Left ventricle myocardium superior (tissue), 1 donor: ENCODE results near the gene PAX7. TPM values are rescaled to one million over a fixed set of nuclear protein-coding genes. Genes with fewer than 3 reads are reported as not detected.
"Not testable (repeated sequence)": the region's sequence is repeated elsewhere in the genome, so short reads cannot be mapped to it uniquely, and the experiment has no call there.

ENCODE experiments used
- ATAC-seq: fragments of 200-7000 bp; cut with Tn5 transposase; one replicate; pipeline ENCODE4 v1.9.1; 2020; ENCODE audit warnings: mild to moderate bottlenecking, moderate library complexity
- DNase-seq: peaks from one replicate; pipeline ENCODE4 v3.0.0-alpha.2; 2020
- intact Hi-C: fragments of 100-400 bp; cut with micrococcal nuclease; formaldehyde crosslinking; loops from one replicate; pipeline ENCODE4 v1.11.0; 2022
- long read RNA-seq: library from polyadenylated mRNA; unstranded; transcript quantifications from one replicate; pipeline ENCODE4 v2.0.0, GENCODE V29; 2021
- total RNA-seq: library from RNA; stranded (reverse); fragmentation: NEBNext Ultra II Directional; extraction: Animal tissue kit (Norgen Biotek cat#: 25700); gene quantifications from one replicate; pipeline ENCODE4 v1.2.1, GENCODE V29; 2021
- donor health status: DM: no; HTN: yes; CAD: no; lungs with severe emphysema.

The PAX7 gene
- total RNA-seq: not detected
- long read RNA-seq: 0 reads

DNA sequence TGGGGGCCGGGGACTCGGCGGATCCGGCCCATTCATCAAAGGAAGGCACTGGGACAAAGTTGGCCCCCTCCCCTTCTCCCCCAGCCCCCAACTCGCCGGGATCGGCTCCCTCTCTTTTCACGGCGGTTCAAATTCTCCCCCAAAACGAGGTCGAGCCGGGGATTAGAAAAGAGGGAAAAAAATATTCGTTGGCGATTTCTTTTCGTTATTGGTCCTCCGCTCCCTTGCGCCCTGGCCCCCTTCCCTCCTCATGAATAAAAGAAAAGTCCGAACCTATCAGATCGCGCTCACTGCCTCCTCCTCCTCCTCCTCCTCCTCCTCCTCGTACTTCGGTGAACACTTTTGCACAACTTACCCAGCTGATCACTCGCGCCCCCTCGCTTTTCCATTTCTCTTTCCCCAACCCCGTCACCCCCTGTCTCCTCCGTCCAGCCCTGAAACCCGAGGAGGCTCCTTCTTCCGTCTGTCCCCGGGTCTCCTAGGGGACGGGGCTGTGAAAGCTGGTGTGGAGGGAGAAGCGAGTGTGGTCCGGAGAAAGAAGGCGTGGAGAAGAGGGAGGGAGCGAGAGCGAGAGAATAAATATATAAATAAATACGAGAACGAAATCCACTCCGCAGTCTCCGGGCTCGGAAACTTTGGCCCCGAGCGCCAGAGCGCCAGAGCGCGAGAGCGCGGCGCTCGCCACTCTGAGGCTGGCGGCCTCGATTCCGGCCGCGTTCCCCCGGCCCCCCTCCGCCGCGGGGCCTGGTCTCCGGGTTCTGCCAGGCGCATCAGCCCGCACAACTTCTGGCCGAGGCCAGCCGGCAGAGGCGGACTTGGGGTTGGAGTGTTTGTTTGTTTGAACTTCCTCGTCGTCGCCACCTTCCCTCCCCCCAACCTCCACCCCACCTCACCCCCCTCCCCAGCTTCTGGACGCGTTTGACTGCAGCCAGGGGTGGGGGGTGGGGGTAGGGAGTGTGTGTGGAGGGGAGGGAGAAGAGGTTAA, at the start of gene PAX7:
PAX7 (plus strand) TSS at position 336 of the 985 bp plus-strand sequence. CDS start 758 bp downstream, outside the sequence.
- DNase-seq (no peak), ATAC-seq (no peak)
- intact Hi-C loops: no loop called here

DNA sequence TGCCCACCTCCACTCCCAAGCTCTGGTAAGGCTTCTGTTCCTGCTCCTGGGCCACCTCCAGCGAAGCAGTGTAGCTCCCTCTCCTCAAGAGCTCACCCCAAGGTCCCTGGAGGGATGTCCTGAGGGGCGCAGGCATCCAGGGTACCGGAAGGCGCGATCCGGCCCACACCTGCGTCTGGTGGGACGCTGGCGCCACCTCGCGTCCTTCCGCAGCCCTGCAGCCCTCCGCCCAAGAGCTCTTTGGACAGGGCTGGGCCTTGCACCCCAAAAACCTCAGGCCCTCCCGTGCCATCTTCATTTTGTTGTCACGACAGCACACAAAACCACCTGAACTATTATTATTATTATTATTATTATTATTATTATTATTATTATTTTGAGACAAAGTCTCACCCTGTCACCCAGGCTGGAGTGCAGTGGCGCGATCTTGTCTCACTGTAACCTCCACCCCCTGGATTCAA, 49.2 kb upstream of the PAX7 start:
- DNase-seq (peak; percentile 49), ATAC-seq (peak; percentile 20)
- intact Hi-C loops: no loop called here

DNA sequence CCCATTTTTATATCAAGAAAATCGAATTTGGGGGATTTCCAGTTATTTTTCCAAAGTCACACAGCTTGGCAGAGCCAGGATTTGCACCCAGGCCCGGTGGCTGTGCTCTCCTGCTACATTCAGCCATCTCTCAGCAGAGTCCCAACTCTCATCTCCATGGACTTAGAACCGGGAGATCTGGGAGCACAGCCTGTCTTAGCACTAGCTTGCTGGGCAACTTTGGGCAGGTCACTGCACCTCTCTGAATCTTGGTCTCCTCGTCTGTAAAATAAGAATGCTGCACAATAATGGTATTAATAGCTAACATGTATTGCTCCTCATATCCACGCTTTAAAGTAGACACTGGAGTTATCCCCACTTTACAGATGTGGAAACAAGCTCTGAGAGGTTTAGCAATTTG, 47.8 kb upstream of the PAX7 start:
- intact Hi-C loops: no loop called here

DNA sequence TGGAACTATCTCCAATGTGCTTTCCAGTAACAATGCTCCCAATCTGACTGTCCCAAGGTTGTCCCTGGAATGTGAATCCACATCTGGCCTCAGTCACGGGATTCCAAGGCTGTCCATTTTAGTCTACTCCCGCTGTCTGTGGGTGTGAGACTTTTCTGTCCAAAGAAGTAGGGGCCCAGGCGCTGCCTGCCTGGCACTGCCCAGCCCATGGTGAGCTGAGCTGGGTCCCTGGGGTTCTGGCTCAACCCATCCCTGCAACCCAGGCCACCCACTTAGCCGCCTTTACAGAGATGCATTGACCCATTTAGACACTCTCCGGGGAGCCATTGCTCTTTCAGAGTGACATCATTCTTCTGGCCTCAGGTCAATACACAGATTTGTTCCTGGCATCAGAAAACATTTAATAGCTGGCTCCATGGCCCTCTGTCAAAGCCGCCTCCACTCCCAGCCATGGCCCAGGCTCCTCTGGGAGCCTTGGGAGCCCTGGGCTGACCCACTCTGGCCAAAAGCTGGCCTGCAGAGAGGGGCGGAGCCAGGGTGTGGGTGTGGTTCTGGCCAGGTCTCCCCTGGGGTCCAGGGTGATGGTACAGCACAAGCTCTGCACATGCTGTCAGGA, 47.2 kb upstream of the PAX7 start:
- ATAC-seq (peak; percentile 90), DNase-seq (peak; percentile 69)
- intact Hi-C loops: no loop called here

More for the DNA sequence above, 47.8 kb upstream of the PAX7 start:
- no peak for ATAC-seq
- DNase-seq: no peak

DNA sequence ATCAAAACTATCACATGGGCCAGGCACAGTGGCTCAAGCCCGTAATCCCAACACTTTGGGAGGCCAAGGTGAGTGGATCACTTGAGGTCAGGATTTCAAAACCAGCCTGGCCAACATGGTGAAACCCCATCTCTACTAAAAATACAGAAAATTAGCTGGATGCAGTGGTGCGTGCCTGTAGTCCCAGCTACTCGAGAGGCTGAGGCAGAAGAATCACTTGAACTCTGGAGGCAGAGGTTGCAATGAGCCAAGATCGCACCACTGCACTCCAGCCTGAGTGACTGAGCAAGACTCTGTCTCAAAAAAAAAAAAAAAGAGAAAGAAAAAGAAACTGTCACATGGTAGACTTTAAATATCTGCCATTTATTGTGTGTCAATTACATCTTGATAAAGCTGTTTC, 44.6 kb upstream of the PAX7 start:
- ATAC-seq, intact Hi-C loops, DNase-seq: not testable (repeated sequence)

DNA sequence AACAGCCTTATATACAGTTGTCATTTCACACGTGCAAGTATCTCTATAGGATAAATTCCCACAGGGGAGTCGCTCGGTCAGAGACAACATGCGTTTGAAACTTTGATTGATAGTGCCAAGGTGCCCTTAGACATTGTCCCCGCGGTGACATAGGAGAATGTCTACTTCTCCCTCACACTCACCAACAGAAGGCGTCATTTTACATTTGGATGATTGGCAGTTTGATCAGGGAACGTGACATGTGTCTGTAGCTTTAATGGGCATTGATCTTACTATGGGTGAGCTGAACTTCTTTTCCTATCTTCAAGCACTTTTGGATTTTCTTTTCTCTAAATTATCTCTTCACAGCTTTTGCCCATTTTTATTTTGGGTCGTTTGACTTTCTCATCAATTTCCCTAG, 42.6 kb upstream of the PAX7 start:
- DNase-seq: no peak
- ATAC-seq: no peak
- intact Hi-C loops: no loop called here

DNA sequence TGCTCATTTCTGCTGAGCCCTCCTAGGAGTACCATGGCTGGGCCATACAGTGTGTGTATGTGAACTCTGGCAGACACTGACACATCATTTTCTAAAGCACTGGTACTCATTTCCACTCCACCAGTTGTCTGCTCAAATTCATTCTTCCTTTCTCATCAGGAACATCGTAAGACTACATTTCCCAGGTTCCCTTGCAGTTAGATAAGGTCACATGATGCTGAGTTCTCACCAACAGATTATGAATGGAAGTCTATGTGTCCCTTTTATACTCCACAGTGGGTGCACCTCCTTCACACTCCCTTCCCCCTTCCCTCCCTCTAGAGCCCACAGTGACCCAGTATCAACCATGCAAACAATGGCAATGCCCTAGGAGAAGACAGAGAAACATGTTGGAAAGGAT, 38.3 kb upstream of the PAX7 start:
- intact Hi-C loops: loop anchor here (10.0 kb wide), 1 partner anchor 232 kb away; no protein-coding TSS in a partner anchor
- no peak for ATAC-seq

GRCh38 chr1:18597160-18598042, 33.2 kb upstream of the PAX7 start:
- peak; percentile 84 for ATAC-seq
- DNase-seq: peak; percentile 71
- intact Hi-C loops: loop anchor here (10.0 kb wide), 1 partner anchor 227 kb away; no protein-coding TSS in a partner anchor

More for the DNA sequence above, 38.3 kb upstream of the PAX7 start:
- DNase-seq: no peak

- ATAC-seq: peak; percentile 42
- intact Hi-C loops: loop anchor here (10.0 kb wide), 1 partner anchor 226 kb away; no protein-coding TSS in a partner anchor
- peak; percentile 40 for DNase-seq
Measured at GRCh38 chr1:18599086-18599485, 31.6 kb upstream of the PAX7 start.

GRCh38 chr1:18599704-18600103, 30.9 kb upstream of the PAX7 start:
- no peak for DNase-seq
- ATAC-seq: no peak
- intact Hi-C loops: loop anchor here (10.0 kb wide), 1 partner anchor 225 kb away; no protein-coding TSS in a partner anchor

DNA sequence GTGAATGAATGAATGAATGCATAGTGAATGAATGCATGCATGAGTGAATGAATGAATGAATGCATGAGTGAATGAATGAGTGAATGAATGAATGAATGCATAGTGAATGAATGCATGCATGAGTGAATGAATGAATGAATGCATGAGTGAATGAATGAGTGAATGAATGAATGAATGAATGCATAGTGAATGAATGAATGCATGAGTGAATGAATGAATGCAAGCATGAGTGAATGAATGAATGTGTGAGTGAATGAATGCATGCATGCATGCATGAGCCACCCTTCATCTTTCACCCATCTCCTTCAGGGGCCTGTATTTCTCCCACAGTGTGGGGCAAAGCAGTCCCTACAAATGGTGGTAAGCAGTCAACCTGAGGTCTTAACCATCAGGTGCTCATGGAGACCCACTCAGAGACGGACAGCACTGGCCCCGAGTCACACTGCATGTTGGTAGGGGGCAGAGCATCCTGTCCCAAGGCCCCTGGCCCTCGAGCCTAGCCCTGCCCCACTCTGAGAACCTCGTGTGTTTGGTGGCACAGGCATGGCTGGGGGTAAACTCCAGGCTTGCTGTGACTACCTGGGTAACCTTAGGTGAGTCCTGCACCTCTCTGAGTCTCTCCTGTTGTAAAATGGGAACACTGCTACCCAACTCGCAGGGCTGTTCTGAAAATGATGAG, 28.0 kb upstream of the PAX7 start:
- intact Hi-C loops: no loop called here
- ATAC-seq: no peak
- no peak for DNase-seq

- intact Hi-C loops: no loop called here
- ATAC-seq (no peak), DNase-seq (no peak)
Measured at GRCh38 chr1:18603212-18603852, 27.3 kb upstream of the PAX7 start.

- ATAC-seq: no peak
Measured at GRCh38 chr1:18606443-18607288, 24.0 kb upstream of the PAX7 start.

GRCh38 chr1:18607289-18607760, 23.3 kb upstream of the PAX7 start:
- ATAC-seq: no peak
- intact Hi-C loops: no loop called here
- no peak for DNase-seq

More at GRCh38 chr1:18606443-18607288, 24.0 kb upstream of the PAX7 start:
- no peak for DNase-seq
- intact Hi-C loops: no loop called here

- intact Hi-C loops: no loop called here
- DNase-seq (no peak), ATAC-seq (no peak)
Measured at GRCh38 chr1:18608534-18608933, 22.1 kb upstream of the PAX7 start.

DNA sequence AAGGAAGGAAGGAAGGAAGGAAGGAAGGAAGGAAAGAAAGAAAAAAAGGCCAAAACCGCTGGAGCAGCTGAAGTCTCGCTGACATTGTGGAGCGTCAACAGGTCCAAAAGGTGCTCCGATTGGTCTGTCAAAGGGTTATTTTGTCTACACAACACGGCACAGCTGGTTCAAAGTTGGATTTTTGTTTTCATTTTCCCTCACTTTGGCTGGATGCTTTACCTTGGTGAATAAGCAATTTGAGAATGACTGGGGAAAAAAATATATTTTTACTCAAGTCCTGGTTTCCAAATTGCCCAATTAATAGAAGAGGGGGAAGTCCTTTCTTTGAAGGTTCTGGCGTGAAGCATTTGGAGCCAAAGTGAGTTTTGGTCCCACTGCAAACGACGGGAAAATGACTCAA, 19.3 kb upstream of the PAX7 start:
- intact Hi-C loops: no loop called here
- no peak for ATAC-seq

GRCh38 chr1:18612073-18612472, 18.6 kb upstream of the PAX7 start:
- intact Hi-C loops: no loop called here
- ATAC-seq (no peak), DNase-seq (no peak)

More for the DNA sequence above, 19.3 kb upstream of the PAX7 start:
- DNase-seq: no peak
